ENCODE data around the gene SLITRK4.

DNA sequence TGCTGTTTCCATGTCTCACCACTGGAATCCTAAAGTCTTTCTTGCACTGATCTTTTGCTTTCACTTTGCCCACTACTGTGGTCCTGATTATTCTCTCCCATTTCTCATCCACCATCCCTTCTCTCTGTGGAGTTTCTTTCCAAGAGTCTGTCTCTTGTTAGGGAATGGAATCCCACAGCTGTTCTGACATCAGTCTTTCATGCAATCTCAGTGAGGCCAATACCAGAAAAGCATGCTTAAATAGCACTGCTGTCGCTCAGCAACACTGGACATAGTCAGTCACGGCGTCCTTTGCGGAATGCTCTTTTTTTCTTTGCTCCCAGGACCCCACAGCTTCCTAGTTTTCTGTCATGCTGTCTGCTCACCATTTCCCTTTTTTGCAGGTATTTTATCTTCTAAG lies 20.1 kb downstream of the SLITRK4 start:
- TF ChIP-seq, protein P1, sequence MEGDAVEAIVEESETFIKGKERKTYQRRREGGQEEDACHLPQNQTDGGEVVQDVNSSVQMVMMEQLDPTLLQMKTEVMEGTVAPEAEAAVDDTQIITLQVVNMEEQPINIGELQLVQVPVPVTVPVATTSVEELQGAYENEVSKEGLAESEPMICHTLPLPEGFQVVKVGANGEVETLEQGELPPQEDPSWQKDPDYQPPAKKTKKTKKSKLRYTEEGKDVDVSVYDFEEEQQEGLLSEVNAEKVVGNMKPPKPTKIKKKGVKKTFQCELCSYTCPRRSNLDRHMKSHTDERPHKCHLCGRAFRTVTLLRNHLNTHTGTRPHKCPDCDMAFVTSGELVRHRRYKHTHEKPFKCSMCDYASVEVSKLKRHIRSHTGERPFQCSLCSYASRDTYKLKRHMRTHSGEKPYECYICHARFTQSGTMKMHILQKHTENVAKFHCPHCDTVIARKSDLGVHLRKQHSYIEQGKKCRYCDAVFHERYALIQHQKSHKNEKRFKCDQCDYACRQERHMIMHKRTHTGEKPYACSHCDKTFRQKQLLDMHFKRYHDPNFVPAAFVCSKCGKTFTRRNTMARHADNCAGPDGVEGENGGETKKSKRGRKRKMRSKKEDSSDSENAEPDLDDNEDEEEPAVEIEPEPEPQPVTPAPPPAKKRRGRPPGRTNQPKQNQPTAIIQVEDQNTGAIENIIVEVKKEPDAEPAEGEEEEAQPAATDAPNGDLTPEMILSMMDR (IDR thresholded peaks at IDR 0.05) = no peak
- no peak for TF ChIP-seq POLR2A (IDR thresholded peaks at IDR 0.05)
- TF ChIP-seq POLR2AphosphoS5 (IDR thresholded peaks at IDR 0.05) = no peak

Data from breast epithelium (tissue), 3 donors.